GM21390 (cell line): ENCODE data around the gene TULP1.
"Not testable (repeated sequence)": the region's sequence is repeated elsewhere in the genome, so short reads cannot be mapped to it uniquely, and the experiment has no call there.

Experiments
- ATAC-seq: cut with Tn5 transposase; IDR thresholded peaks from one replicate; pipeline ENCODE4 v1.9.1; 2021; ENCODE audit not compliant: unreplicated experiment

TULP1 gene

DNA sequence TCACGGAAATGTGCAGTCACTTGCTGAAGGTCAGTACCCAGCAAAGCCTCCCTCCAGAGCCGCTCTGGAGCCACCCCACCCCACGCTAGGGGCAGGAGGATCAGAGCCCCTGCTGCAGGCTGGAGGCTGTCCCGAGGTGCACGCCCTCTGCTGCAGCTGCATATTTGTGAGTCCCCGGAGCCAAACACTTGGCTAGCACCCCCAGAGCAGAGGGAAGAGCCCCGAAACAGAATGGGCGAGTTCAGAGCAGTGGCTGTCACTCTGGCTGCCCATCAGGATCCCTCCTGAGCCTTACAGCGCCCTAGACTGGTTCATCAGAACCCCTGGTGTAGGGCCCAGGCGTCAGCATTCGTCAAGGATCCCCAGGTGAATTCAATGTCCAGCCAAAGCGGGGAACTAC, 9.5 kb upstream of the TULP1 start:
- no peak for ATAC-seq

DNA sequence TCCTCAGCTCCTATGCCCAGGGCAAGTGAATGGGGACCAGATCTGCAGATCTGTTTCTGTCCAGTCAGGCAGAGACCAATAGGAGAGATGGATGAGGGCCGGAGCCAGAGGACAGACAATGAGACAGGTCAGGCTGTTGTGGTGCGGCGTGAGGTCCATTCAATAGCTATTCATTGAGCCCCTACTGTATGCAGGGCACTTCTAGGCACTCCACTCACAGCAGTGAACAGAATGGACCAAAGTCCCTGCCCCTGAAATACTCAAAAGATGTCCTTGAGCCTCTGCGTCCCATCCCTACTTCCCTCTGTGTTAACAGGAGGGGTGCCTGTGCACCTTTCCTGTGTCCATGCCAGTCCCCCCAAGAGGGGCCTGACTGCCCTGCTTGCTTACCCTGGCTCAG, 8.5 kb upstream of the TULP1 start:
- no peak for ATAC-seq

DNA sequence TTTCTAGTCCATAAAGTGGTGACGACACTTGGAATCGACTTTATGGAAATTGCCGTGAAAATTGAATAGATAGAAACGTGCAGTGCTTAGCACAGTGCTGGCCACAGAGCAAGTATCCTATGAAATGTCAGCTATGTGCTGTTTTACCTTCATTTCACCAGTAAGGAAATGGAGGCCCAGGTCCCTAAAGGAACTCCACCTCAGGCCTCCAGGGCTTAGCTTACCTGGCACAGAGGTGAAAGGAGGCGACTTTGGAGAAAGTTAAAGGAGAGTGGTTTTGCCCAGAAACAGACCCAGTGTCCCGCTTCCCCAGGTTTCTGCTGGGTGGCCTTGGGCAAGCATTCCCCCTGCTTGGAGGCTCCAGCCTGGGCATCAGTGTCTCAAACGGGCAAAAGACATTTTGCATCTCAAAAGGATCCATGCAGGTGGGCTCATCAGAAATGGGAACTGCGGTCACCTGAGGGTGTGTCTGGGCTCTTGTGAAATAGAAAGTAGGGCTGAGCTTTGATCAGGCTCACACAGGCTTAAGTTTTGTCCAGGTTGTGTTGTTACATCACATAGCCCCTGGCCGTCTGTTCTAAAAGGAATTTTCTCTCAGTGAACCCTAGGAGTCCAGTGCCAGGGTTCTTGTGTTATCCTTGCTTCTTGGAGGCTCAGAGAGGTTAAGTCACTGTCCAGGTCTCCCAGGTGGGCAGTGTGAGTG, 6.8 kb upstream of the TULP1 start:
- no peak for ATAC-seq

DNA sequence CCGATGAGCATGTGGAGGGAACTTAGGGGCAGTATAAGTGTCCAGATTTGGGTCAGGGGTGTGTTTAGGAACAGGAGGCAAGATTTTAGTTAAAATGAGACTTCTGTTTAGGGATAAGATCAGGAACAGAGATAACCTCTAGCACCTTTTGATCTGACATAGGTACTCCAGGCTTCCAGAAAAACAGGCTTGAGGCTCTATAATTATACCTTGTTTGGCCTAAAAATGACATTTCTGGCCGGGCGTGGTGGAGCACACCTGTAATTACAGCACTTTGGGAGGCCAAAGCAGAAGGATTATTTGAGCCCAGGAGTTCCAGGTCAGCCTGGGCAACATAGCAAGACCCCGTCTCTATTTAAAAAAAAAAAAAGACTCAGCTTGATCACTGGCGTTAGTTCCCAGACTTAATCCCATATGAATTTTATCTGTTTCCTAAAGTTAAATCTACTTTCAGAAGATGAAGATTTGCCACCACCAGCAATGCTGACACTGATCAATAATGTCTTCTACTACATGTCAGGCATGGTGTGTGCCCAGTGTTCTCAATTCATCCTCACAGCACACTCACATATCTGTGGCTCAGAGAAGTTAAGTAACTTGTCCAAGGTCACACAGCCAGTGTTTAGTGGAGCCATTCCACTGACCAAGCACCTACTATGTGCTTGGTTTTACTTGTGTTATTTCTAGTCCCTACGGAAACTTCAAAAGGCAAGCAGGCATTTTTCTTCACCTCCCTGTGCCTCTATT, 6.0 kb upstream of the TULP1 start:
- no peak for ATAC-seq

DNA sequence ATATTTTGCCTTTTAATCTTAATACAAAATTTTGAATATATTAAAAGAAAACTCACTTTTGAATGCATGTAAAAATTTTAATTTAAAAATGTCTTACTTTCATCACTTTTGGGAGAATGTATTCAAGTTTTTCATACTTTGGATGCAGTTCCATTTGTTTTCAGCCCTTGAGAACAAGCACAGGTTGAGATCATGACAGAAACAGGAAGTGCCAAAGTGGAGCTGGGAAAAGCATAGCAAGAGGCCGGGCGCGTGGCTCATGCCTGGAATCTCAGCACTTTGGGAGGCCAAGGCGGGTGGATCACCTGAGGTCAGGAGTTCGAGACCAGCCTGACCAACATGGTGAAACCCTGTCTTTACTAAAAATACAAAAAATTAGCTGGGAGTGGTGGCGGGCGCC, 5.3 kb upstream of the TULP1 start:
- not testable (repeated sequence) for ATAC-seq

DNA sequence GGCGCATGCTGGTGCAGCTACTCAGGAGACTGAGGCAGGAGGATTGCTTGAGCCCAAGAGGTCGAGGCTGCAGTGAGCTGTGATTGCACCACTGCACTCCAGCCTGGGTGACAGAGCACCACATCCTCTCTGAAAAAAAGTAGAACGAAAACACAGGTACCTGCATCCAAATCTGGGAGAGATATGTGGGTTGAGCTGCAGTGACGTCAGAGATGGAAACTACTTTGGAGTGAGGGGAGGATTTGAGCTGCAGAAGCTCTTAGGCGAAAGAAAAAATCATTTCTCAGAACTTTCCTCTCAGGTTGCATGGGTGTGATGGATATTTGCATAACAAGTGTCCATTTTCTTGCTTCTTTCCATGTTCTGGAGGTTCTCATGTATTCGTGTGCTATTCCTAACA, 4.0 kb upstream of the TULP1 start:
- no peak for ATAC-seq

DNA sequence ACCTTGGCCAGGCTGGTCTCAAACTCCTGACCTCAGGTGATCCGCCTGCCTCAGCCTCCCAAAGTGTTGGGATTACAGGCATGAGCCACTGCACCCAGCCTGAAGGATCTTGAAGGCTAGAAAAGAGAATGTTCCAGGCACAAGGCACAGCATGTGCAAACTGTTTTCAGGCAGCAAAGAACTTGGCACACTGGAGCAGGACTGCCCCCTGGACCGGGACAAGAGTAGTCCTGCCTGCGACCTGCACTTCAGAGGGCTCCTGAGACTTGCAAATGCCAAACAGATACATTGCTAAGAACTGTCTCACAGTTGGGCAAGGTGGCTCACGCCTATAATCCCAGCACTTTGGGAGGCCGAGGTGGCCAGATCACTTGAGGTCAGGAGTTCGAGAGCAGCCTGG, 3.2 kb upstream of the TULP1 start:
- ATAC-seq = not testable (repeated sequence)

DNA sequence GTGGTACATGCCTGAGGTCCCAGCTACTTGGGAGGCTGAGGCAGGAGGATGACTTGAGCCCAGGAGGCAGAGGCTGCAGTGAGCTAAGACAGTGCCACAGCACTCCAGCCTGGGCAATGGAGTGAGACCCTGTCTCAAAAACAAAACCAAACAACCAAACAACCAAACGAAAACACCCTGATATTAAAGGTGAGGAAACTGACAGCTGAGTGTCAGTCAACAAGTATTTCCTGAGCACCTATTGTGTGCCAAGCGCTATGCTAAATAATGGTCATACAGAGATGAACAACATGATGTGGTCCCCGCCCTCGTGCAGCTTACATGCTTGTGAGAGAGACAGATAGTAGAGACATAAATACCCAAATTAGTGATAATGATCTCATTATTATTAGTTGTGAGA, 1.9 kb upstream of the TULP1 start:
- ATAC-seq = no peak

DNA sequence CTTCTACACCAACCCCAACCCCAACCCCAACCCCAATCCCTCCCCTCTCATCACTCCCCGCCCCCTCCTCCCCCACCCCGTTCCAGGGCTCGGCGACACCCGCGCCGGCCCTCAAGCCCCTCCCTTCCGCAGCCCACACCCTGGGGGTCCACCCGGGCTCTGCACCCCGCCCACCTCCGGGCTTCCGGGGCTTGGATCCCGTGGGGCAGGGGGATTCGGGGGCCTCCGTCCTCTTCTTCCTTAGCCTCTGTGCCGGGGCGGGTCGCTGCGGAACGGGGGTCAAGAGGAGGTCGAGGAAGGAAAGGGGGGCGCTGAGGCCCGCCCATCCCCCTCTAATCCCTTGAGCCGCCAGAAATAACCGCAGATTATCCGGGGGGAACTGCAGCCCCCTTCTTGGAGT, 690 bp downstream of the TULP1 start:
- ATAC-seq = no peak

DNA sequence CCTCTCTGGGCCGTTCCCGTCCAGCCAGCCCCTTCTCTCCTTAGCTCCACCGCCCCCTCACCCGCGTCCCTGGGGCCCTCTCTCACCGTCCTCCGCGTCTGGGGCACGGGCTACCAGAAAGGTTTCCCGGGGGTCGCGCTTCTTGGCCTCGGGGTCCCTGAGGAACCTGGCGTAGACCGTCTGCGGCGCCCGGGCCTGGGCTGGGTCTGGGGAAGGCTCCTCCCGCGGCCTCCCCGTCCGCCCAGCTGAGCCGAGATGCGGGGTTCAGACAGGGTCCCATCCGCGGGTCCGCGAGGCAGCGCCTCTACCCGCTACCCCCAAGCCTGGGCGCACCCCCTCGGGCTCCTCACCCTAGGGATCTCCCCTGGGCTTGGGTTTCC, 1.1 kb downstream of the TULP1 start:
- no peak for ATAC-seq

DNA sequence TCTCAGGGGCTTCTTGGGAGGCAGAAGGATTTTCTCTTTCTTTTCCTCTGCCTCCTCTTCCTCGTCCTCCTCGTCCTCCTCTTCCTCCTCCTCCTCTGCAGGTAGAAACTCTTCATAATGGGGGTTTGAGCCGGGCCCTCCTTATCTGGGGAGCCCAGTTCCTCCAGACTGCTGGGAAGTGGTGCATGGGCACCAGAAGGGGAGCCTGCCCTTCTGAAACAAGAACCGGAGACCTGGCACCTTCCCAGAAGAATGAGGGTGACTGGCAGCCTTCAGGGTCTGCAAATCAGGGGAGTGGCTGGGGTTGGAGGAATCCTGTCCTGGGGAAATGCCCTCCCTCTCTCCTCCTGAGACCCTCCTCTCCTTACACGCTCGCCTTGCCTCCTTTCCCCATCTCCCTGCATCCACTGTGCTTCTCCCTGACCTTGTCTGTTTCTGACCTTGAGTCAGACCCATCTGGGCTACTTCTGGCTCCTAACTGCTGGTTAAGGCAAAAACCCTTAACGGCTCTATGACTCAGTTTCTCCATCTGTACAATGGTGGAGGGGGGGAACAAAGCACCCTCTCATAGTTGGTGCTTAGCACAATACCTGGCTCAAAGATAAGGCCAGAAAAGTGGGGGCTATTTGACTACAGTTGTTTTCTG, 1.7 kb downstream of the TULP1 start:
- no peak for ATAC-seq

DNA sequence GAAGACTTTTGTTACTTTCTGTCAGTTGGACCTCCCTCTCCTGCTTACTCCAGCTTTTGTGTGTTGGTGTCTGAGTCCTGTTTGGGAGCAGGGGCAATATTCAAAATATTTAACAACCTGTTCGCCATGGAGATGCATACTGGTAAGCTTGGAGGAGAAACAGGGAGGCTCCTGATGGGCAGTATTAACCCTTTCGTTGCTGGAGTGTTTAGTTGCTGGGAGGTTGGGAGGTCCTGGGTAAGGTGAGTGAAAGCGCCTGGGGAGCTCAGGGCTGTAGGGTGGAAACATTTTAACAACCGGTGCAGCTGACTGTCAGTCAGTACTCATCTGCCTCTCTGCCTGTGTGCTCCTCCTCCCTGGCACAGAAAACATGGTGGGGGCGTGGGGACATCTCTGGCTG, 4.2 kb downstream of the TULP1 start:
- ATAC-seq = no peak

DNA sequence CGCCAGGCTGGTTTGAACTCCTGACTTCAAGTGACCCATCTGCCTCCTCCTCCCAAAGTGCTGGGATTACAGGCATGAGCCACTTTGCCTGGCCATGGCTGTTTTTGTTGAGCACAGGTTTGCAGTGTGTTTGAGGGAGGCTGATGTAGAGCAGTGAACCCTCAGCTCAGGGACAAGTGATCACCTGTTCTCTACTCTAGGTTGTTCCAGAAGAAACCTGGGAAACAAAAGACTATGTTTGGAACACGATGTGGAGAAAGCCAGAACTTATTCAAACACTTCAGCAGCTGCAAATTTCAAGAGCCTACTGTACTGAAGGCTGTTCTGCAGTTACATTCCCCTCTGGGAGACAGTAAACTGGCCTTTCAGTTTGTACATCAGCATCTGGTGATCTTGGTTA, 4.7 kb downstream of the TULP1 start:
- ATAC-seq = no peak

DNA sequence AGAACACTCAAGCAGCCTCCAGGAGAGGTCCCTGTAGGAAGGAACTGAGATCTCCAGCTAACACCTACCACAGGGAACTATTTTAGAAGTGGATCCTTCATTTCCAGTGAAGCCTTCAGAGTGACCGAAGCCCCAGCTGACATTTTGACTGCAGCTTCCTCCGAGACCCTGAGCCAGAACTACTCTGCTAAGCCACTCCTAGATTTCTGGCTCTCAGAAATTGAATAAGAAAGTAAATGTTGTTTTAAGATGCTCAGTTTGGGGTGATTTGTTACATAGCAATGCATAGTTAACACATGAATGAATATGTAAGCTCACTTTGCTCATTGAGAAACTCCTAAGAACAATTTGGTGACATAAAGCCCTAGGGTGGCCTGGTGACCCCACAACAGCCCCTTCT, 5.5 kb downstream of the TULP1 start:
- ATAC-seq = no peak

DNA sequence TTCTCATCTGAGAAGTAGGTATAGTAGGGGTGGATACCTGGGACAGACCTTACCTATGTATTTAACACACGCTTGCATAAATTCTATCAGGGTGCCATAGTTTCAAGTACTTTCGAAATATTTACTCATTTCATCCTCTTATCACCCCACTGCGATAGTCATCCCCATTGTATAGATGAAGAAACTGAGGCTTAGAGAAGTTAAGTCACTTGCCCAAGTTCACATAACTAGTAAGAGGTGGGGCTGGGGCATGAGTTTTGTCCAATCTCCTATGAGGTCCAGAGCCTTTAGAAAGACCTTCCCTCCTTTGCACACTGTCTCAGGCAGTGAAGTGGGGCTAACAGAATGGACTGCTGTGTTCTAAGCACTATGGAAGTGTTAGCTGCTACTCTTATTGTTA, 6.2 kb downstream of the TULP1 start:
- ATAC-seq = no peak

DNA sequence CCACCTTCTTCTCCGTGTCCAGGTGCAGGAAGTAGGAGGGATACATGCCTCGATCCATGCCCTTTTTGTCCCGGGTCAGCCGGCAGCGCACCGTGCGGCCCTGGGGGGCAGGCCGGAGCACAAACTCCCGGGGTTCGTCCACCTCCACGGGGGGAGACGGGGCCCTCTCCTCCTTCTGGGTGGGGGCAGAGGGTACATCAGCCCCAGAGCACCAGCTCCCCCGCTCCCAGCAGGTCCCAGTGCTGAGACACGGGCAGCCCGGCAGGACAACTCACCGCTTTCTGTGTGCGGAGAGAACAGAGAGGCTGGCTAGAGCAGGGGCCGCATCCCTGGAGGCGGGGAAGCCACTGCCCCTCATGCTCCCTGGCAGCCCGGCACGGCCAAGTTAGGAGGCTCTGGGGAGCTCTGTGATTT, 6.7 kb downstream of the TULP1 start:
- ATAC-seq = no peak

DNA sequence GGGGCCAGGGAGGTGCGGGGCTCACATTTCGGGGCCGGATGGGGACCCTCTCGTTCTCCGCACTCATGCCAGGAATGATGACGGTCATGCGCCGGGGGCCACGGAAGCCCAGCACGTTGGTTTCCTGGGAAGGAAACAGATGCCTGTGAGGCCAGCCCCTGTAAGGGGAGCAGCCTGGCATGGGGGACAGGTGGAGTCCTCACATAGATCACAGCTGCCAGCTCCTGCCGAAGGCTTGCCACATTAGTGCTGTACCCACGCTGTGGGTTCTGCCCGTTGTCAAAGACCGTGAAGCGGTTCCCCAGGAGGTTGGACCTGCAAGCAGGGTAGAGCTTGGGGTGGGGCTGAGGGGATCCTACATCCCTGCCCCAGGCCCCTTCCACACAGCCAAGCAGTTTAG, 9.2 kb downstream of the TULP1 start:
- no peak for ATAC-seq

DNA sequence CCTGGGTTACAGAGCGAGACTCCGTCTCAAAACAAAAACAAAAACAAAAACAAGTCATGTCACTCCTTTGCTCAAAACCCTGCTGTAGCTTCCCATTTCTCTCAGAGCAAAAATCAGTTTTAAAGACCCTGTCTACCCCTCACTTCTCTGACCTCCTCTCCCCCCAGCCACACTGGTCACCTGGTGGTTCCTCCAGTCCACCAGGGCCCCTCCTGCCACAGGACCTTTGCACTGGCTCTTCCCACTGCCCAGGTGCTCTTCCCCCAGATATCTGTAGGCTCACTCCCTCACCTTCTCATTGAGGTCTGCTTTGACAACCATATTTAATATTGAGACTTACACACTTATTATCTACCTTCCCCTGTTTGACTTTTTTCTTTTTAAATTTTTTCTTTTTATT, 10.9 kb downstream of the TULP1 start:
- ATAC-seq = no peak

DNA sequence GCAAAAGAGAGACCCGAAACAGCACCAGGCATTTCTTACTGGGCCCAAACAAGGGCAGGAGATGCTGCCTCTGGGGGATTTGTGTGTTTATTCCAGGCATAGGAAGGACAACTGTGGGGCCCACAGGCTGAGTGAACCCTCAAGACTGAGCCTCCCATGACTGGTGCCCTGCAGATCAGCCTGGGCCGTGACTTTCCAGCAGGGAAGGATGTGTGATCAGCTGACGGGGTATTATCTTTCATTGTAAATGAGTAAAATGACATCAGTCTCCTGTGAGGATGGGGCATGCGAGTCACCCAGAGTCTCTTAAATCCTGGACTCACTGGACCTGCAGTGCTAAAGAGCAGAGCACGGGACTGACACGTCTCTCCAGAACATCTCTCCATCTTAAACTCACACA, 11.9 kb downstream of the TULP1 start:
- ATAC-seq = no peak

DNA sequence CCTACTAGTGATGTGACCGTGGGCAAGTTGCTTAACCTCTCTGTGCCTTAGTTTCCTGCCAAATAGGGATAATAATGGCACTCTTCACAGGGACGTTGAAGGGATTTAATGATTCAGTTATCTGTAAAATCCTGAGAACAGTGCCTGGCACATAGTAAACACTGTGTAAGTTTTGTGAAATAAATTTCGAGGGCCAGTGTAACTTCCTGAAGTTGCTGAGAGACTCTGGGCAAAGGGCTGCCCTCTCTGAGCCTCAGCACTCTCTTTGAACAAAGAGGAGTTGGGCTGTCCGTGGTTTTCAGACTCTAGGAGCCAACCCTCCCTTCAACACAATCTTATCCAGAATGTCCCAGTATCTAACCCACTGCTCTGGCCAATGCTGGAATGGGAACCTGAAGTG, 13.3 kb downstream of the TULP1 start:
- ATAC-seq = no peak

DNA sequence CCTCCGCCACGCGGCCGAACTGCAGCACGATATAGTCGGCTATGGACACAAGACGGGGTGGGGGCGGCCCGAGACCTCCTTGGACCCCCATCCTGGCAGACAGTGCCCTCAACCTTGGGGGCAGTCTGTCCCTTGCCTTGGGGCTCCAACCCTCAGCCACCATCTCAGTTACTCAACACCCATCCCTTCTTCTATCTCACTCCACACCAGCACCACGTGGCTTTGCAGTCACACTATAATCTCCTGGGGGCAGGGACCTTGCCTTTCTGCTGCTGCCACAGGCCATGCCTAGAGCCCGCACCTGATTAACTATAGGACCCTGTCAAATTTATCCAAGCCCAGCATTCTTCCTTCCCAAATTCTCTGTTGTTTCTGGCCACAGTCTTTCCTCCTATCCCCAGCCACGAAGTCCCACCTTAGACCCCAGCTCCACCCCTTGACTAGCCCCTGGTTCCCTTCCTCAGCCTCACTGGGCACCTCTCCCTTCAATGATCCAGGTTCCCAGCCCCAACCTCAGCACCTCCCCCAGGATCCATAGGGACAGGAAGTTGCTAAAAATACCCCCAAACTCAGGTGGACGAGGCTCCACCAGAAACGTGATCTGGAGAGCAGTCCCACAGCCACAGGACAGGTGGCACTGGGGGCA, 14.2 kb downstream of the TULP1 start:
- no peak for ATAC-seq
